Stomach (tissue), 4 donors: ENCODE data around the gene FAM171A1.

Experiments
- EP300 ChIP-seq: sonication (generic); formaldehyde crosslinking; IDR thresholded peaks from one replicate; pipeline ENCODE4 v1.6.1; 2017; ENCODE audit warnings: antibody characterized with exemption
- TF ChIP-seq, protein P1 (sequence below), 7 experiments: fragments of 450-650 bp in 4 of 7; fragments of 200-600 bp in 3 of 7; sonication (generic) in 3 of 7; IDR thresholded peaks; one replicate each; pipeline ENCODE4 v1.5.1; 2016 to 2019; ENCODE audit warnings: antibody characterized with exemption in 7 of 7, control low read depth in 2 of 7, mild to moderate bottlenecking in 1 of 7

DNA sequence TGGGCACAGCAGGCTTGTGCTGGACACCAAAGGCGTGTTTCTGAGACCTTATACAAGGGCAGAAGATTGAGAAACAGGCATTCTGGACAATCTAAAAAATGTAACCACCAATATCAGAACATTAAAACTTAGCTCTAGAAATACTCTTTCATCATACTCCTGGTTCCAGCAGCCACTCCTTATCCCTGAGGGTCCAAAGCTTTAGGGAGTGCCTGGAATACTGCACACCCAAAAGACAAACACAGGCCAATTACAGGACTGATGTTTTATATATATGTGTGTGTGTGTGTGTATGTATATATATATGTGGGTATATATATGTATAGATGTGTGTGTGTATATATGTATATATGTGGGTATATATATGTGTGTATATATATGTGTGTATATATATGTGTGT is 39.6 kb downstream of the FAM171A1 start:
- TF ChIP-seq, protein P1, sequence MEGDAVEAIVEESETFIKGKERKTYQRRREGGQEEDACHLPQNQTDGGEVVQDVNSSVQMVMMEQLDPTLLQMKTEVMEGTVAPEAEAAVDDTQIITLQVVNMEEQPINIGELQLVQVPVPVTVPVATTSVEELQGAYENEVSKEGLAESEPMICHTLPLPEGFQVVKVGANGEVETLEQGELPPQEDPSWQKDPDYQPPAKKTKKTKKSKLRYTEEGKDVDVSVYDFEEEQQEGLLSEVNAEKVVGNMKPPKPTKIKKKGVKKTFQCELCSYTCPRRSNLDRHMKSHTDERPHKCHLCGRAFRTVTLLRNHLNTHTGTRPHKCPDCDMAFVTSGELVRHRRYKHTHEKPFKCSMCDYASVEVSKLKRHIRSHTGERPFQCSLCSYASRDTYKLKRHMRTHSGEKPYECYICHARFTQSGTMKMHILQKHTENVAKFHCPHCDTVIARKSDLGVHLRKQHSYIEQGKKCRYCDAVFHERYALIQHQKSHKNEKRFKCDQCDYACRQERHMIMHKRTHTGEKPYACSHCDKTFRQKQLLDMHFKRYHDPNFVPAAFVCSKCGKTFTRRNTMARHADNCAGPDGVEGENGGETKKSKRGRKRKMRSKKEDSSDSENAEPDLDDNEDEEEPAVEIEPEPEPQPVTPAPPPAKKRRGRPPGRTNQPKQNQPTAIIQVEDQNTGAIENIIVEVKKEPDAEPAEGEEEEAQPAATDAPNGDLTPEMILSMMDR (IDR thresholded peaks at IDR 0.05) = no peak
- no peak for TF ChIP-seq EP300
